IMR-90 (cell line): ENCODE results near the gene CAMK2B. TPM values are rescaled to one million over a fixed set of nuclear protein-coding genes. Genes with fewer than 3 reads are reported as not detected.

Experiments used
- ATAC-seq: fragments of 200-7000 bp; cut with Tn5 transposase; 2 replicates; pipeline ENCODE4 v1.9.1; 2020; ENCODE audit warnings: low read depth, mild to moderate bottlenecking, moderate library complexity
- BruUV-seq: library from RNA; stranded (reverse); fragments of 400-500 nt; replicated peaks from 2 replicates; lab custom pipeline; 2021; lab: Mats Ljungman, UMichigan
- CTCF ChIA-PET: fragments of 300-600 bp; formaldehyde crosslinking; extraction: SDS; loops from one replicate; lab custom pipeline; 2021; ENCODE audit warnings: antibody characterized with exemption; lab: Yijun Ruan, JAX
- POLR2A ChIA-PET: fragments of 300-600 bp; sonication (Branson Sonifier 250); formaldehyde crosslinking; loops from one replicate; lab custom pipeline; 2022; ENCODE audit warnings: antibody characterized with exemption; ENCODE audit not compliant: unreplicated experiment; lab: Charles Lee
- DNase-seq: peaks from one replicate; pipeline ENCODE4 v3.0.0; 2013
- H2AFZ ChIP-seq: replicated peaks from 2 replicates; pipeline ENCODE3; 2013; ENCODE audit warnings: low read length, mild to moderate bottlenecking; ENCODE audit not compliant: poor library complexity
- H2AK5ac ChIP-seq: 2 replicates; pipeline ENCODE4 v1.6.1; 2013; ENCODE audit warnings: low read depth, low read length, inconsistent platforms
- H2AK9ac ChIP-seq: replicated peaks from 2 replicates; pipeline ENCODE3; 2013; ENCODE audit warnings: mild to moderate bottlenecking, low read depth, low read length, moderate library complexity; ENCODE audit not compliant: poor library complexity
- H2BK120ac ChIP-seq: 2 replicates; pipeline ENCODE4 v1.6.1; 2013; ENCODE audit warnings: low read depth, low read length, inconsistent platforms
- H2BK15ac ChIP-seq: 3 replicates; pipeline ENCODE4 v1.6.1; 2013; ENCODE audit warnings: low read depth, low read length, inconsistent platforms
- H2BK20ac ChIP-seq: 2 replicates; pipeline ENCODE4 v1.6.1; 2013; ENCODE audit warnings: low read depth, mild to moderate bottlenecking, inconsistent platforms, low read length, moderate library complexity
- H2BK5ac ChIP-seq: 2 replicates; pipeline ENCODE4 v1.6.1; 2013; ENCODE audit warnings: mild to moderate bottlenecking, low read depth, low read length, inconsistent platforms; ENCODE audit not compliant: poor library complexity, severe bottlenecking
- H3K14ac ChIP-seq: replicated peaks from 2 replicates; pipeline ENCODE4 v1.6.1; 2013; ENCODE audit warnings: low read depth, low read length, inconsistent platforms
- H3K18ac ChIP-seq: 2 replicates; pipeline ENCODE4 v1.6.1; 2013; ENCODE audit warnings: low read depth, low read length, control low read depth
- H3K23ac ChIP-seq: 2 replicates; pipeline ENCODE4 v1.6.1; 2013; ENCODE audit warnings: low read depth, low read length, inconsistent platforms
- H3K27ac ChIP-seq: 2 replicates; pipeline ENCODE4 v1.5.1; 2013; ENCODE audit warnings: mild to moderate bottlenecking, control low read depth, low read length; ENCODE audit not compliant: insufficient read depth
- H3K27me3 ChIP-seq: 2 replicates; pipeline ENCODE4 v1.6.1; 2013; ENCODE audit warnings: low read length; ENCODE audit not compliant: control insufficient read depth, insufficient read depth
- H3K36me3 ChIP-seq: 2 replicates; pipeline ENCODE4 v1.6.1; 2013; ENCODE audit warnings: low read length, mixed read lengths; ENCODE audit not compliant: control insufficient read depth, insufficient read depth
- H3K4ac ChIP-seq: 2 replicates; pipeline ENCODE4 v1.6.1; 2013; ENCODE audit warnings: low read depth, low read length, inconsistent platforms
- H3K4me1 ChIP-seq: 2 replicates; pipeline ENCODE4 v1.6.1; 2013; ENCODE audit warnings: low read length, mixed read lengths; ENCODE audit not compliant: control insufficient read depth, insufficient read depth
- H3K4me2 ChIP-seq: 2 replicates; pipeline ENCODE4 v1.6.1; 2013; ENCODE audit warnings: low read depth, mild to moderate bottlenecking, control low read depth, low read length, moderate library complexity
- H3K4me3 ChIP-seq: 2 replicates; pipeline ENCODE4 v1.5.1; 2013; ENCODE audit warnings: low read depth, mild to moderate bottlenecking, control low read depth, low read length, moderate library complexity; ENCODE audit not compliant: insufficient read depth
- H3K56ac ChIP-seq: 2 replicates; pipeline ENCODE4 v1.6.1; 2013; ENCODE audit warnings: low read length, inconsistent platforms; ENCODE audit not compliant: insufficient read depth; ENCODE audit errors: extremely low read depth
- H3K79me1 ChIP-seq, 2 experiments: 2 replicates each; pipeline ENCODE4 v1.6.1; 2013; ENCODE audit warnings: low read length in 2 of 2, inconsistent platforms in 1 of 2, low read depth in 1 of 2
- H3K9ac ChIP-seq: 2 replicates; pipeline ENCODE4 v1.6.1; 2013; ENCODE audit warnings: low read depth, low read length, control low read depth
- H3K9me1 ChIP-seq: 2 replicates; pipeline ENCODE4 v1.6.1; 2013; ENCODE audit warnings: low read length, inconsistent platforms; ENCODE audit not compliant: insufficient read depth
- H3K9me3 ChIP-seq: 2 replicates; pipeline ENCODE4 v1.6.1; 2013; ENCODE audit warnings: low read length; ENCODE audit not compliant: control insufficient read depth, insufficient read depth
- H4K20me1 ChIP-seq: 2 replicates; pipeline ENCODE4 v1.6.1; 2013; ENCODE audit warnings: low read length, inconsistent platforms; ENCODE audit not compliant: insufficient read depth
- H4K5ac ChIP-seq: 2 replicates; pipeline ENCODE4 v1.6.1; 2013; ENCODE audit warnings: mild to moderate bottlenecking, low read depth, low read length, control low read depth
- H4K8ac ChIP-seq, 2 experiments: 2 replicates each; pipeline ENCODE4 v1.6.1; 2013; ENCODE audit warnings: low read depth in 2 of 2, low read length in 2 of 2, control low read depth in 1 of 2, inconsistent platforms in 1 of 2
- H4K91ac ChIP-seq: 2 replicates; pipeline ENCODE4 v1.6.1; 2013; ENCODE audit warnings: low read depth, low read length, inconsistent platforms; ENCODE audit not compliant: insufficient read depth
- CEBPB ChIP-seq: IDR thresholded peaks from 2 replicates; pipeline ENCODE4 v1.6.1; 2012; ENCODE audit warnings: low read depth, low read length, improper control_type of control experiment
- CTCF ChIP-seq: conservative IDR thresholded peaks from 2 replicates; pipeline ENCODE4 v1.5.1; 2012; ENCODE audit warnings: mild to moderate bottlenecking, low read depth, low read length, improper control_type of control experiment
- FOS ChIP-seq: fragments of 150-350 bp; IDR thresholded peaks from 2 replicates; pipeline ENCODE4 v1.6.1; 2016; ENCODE audit warnings: low read depth, low read length
- MAZ ChIP-seq: IDR thresholded peaks from 2 replicates; pipeline ENCODE4 v1.6.1; 2012; ENCODE audit warnings: low read depth, mild to moderate bottlenecking, low read length, improper control_type of control experiment, moderate library complexity, borderline replicate concordance
- MXI1 ChIP-seq: IDR thresholded peaks from 2 replicates; pipeline ENCODE4 v1.6.1; 2012; ENCODE audit warnings: low read depth, mild to moderate bottlenecking, low read length, moderate library complexity, borderline replicate concordance
- NFE2L2 ChIP-seq: fragments of 150-350 bp; IDR thresholded peaks from 2 replicates; pipeline ENCODE4 v1.6.1; 2016; ENCODE audit warnings: low read depth, mild to moderate bottlenecking, low read length
- POLR2A ChIP-seq: IDR thresholded peaks from 2 replicates; pipeline ENCODE4 v1.6.1; 2012; ENCODE audit warnings: mild to moderate bottlenecking, low read depth, low read length
- RAD21 ChIP-seq: IDR thresholded peaks from 2 replicates; pipeline ENCODE4 v1.6.1; 2012; ENCODE audit warnings: low read length, improper control_type of control experiment
- RFX5 ChIP-seq: IDR thresholded peaks from 2 replicates; pipeline ENCODE4 v1.8.0; 2012; ENCODE audit warnings: low read depth, mild to moderate bottlenecking, low read length, moderate library complexity
- SMC3 ChIP-seq: fragments of 150-350 bp; IDR thresholded peaks from 2 replicates; pipeline ENCODE4 v1.6.1; 2016; ENCODE audit warnings: low read depth, mild to moderate bottlenecking, antibody characterized with exemption, low read length, moderate library complexity
- WGBS, 2 experiments: methylation state at CpG; one replicate each; pipeline versions ENCODE4 v1.1.5 to v1.1.7; 2013; ENCODE audit warnings: missing lambda C conversion rate in 2 of 2; ENCODE audit not compliant: insufficient read length in 1 of 2; ENCODE audit errors: extremely low coverage in 2 of 2; 5-methylcytosine and 5-hydroxymethylcytosine counted together
- dilution Hi-C: fragments of 300-500 bp; cut with HindIII; formaldehyde crosslinking; loops from one replicate; pipeline ENCODE4 v1.14.3; 2018; ENCODE audit warnings: low sequenced_read_pairs; ENCODE audit not compliant: unreplicated experiment
- in situ Hi-C: fragments of 300-500 bp; cut with MboI; formaldehyde crosslinking; loops from 3 replicates; pipeline ENCODE4 v1.14.3; 2019; ENCODE audit warnings: low sequenced_read_pairs, inconsistent platforms, mixed read lengths
- intact Hi-C: fragments of 100-400 bp; cut with micrococcal nuclease; formaldehyde crosslinking; loops from 2 replicates; pipeline ENCODE4 v1.10.0; 2022
- polyA plus RNA-seq, 3 experiments: library from polyadenylated mRNA; depleted of rRNA; stranded (reverse); fragments of >200 nt; gene quantifications; 2 replicates each; pipeline ENCODE4 v1.2.3, GENCODE V29; 2012; ENCODE audit warnings: low replicate concordance in 1 of 3
- total RNA-seq: library from RNA; depleted of rRNA; stranded (reverse); fragments of >200 nt; gene quantifications from 2 replicates; pipeline ENCODE4 v1.2.3, GENCODE V29; 2012
- TF ChIP-seq, protein P1 (sequence below): fragments of 150-350 bp; IDR thresholded peaks from 2 replicates; pipeline ENCODE4 v1.6.1; 2016; ENCODE audit warnings: low read depth, mild to moderate bottlenecking, low read length, moderate library complexity, borderline replicate concordance

The CAMK2B gene
- total and polyA plus RNA-seq, 2 of the 4 experiments (the other 2 are of a cell fraction) = 0.18 to 0.36 TPM

GRCh38 chr7:44216521-44217222 lies 108.7 kb downstream of the CAMK2B start:
- H3K9me3 ChIP-seq = peaks cover 3% of the 10 kb centered on the region
- no peak overlapping the region for H3K4ac ChIP-seq
- H3K9ac ChIP-seq = no peak overlapping the region
- no peak overlapping the region for H4K8ac ChIP-seq
- dilution Hi-C loops = no loop called here
- ATAC-seq (no peak), DNase-seq (no peak)
- H2AK5ac ChIP-seq = no peak overlapping the region
- H2BK5ac ChIP-seq = no peak overlapping the region
- no peak overlapping the region for H3K4me2 ChIP-seq
- no peaks in the 10 kb centered on the region; the same call in 1 of the 2 replicates for H3K9me1 ChIP-seq
- no peak overlapping the region for H3K4me3 ChIP-seq
- no peak overlapping the region for H2AK9ac ChIP-seq
- 100% methylated on average over 3 of the region's 13 CpGs; no CpG with 5 or more reads in 1 of the 2 experiments for WGBS, 2 experiments
- H3K36me3 ChIP-seq = peaks cover 22% of the 10 kb centered on the region
- H3K56ac ChIP-seq = no peak overlapping the region
- BruUV-seq = no TSS peak
- H3K18ac ChIP-seq = no peak overlapping the region
- H2BK120ac ChIP-seq = no peak overlapping the region
- H3K14ac ChIP-seq = no peak overlapping the region
- no peaks in the 10 kb centered on the region for H3K79me1 ChIP-seq
- no peak overlapping the region for H4K91ac ChIP-seq
- peaks cover 12% of the 10 kb centered on the region for H4K20me1 ChIP-seq
- H3K23ac ChIP-seq = no peak overlapping the region
- no peaks in the 10 kb centered on the region for H3K4me1 ChIP-seq
- no peak overlapping the region for H2BK20ac ChIP-seq
- no peak overlapping the region for H4K5ac ChIP-seq
- POLR2A ChIA-PET = no interaction called here
- H3K27me3 ChIP-seq = no peaks in the 10 kb centered on the region; the same call in 1 of the 2 replicates
- no peak overlapping the region for H2AFZ ChIP-seq
- no peak overlapping the region for H2BK15ac ChIP-seq
- in situ Hi-C loops = no loop called here
- CTCF ChIA-PET = no interaction called here
- no peak overlapping the region for H3K27ac ChIP-seq
- TF ChIP-seq, protein P1, sequence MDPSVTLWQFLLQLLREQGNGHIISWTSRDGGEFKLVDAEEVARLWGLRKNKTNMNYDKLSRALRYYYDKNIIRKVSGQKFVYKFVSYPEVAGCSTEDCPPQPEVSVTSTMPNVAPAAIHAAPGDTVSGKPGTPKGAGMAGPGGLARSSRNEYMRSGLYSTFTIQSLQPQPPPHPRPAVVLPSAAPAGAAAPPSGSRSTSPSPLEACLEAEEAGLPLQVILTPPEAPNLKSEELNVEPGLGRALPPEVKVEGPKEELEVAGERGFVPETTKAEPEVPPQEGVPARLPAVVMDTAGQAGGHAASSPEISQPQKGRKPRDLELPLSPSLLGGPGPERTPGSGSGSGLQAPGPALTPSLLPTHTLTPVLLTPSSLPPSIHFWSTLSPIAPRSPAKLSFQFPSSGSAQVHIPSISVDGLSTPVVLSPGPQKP = no peak
- TF ChIP-seq RFX5 (no peak), FOS (no peak), CEBPB (no peak), CTCF (no peak), MXI1 (no peak), MAZ (no peak), RAD21 (no peak), SMC3 (no peak), NFE2L2 (no peak), POLR2A (no peak)
- intact Hi-C loops = no loop called here
